Fibroblast of mammary gland (primary cell): ENCODE measurements around the gene RIMS4.

ENCODE experiments used
- DNase-seq: peaks from one replicate; pipeline ENCODE4 v3.0.0-alpha.2; 2010; ENCODE audit warnings: low read depth
- H3K4me3 ChIP-seq: 2 replicates; pipeline ENCODE4 v1.5.1; 2011; ENCODE audit warnings: low read depth, mild to moderate bottlenecking, low read length, moderate library complexity; ENCODE audit not compliant: control insufficient read depth
- TF ChIP-seq, protein P1 (sequence below): conservative IDR thresholded peaks from 2 replicates; pipeline ENCODE4 v1.5.1; 2011; ENCODE audit warnings: low read depth, low read length, inconsistent platforms; ENCODE audit not compliant: control insufficient read depth, insufficient read depth

The RIMS4 gene

DNA sequence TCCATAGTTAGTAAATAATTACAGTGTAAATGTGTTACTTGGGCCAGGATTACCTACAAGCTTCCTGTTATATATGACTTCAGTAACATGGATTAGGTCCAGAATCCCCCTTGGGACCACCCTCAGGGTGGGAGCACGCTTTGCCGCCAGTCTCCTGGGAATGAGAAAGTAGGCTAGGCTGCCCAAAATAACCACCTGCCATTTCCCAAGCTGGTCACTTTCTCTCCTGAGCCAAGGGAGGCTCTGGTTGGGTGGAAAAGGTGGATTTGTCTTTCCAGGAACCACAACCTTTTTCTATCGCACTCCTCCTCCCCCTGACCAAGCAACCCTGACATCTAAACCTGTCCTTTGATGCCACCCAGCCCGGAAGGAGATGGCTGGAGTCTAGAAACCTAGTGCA is 9.6 kb upstream of the RIMS4 start:
- DNase-seq = no peak
- TF ChIP-seq, protein P1, sequence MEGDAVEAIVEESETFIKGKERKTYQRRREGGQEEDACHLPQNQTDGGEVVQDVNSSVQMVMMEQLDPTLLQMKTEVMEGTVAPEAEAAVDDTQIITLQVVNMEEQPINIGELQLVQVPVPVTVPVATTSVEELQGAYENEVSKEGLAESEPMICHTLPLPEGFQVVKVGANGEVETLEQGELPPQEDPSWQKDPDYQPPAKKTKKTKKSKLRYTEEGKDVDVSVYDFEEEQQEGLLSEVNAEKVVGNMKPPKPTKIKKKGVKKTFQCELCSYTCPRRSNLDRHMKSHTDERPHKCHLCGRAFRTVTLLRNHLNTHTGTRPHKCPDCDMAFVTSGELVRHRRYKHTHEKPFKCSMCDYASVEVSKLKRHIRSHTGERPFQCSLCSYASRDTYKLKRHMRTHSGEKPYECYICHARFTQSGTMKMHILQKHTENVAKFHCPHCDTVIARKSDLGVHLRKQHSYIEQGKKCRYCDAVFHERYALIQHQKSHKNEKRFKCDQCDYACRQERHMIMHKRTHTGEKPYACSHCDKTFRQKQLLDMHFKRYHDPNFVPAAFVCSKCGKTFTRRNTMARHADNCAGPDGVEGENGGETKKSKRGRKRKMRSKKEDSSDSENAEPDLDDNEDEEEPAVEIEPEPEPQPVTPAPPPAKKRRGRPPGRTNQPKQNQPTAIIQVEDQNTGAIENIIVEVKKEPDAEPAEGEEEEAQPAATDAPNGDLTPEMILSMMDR = no peak
- no peak overlapping the region for H3K4me3 ChIP-seq

DNA sequence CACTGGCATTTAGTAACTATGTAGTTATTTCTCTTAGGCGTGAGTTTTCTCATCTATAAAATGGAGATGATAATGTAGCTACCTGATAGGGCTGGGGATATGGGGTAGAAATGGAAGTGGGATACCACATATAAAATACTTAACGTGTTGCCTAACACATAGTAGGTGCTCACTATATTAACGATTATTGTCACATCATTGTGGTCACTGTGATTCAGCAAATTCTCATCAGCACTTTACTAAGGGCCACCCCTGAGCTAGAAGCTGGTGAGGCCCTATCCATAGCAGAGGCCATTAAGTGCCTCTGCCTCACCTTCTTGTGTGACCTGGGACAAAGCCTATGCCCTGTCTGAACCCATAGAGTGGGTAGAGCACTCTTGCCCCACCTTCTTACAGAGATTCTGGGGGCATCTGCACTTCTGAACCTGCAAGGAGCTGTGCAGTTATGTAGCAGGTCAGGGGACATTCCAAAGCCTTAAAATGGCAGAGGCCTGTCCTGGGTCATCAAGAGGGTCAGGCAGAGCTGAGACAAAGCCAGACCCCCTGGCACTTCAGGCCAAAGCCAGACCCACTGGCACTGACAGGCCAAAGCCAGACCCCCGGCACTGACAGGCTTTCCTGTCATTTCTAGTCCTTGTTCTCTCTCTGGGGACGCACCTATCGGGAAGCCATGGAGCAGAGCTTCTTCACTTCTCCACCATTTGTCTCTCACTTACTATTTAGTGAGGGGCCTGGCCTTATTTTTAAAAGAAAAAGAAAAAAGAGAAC is 7.0 kb upstream of the RIMS4 start:
- no peak for DNase-seq
- TF ChIP-seq, protein P1 = no peak
- no peak overlapping the region for H3K4me3 ChIP-seq

DNA sequence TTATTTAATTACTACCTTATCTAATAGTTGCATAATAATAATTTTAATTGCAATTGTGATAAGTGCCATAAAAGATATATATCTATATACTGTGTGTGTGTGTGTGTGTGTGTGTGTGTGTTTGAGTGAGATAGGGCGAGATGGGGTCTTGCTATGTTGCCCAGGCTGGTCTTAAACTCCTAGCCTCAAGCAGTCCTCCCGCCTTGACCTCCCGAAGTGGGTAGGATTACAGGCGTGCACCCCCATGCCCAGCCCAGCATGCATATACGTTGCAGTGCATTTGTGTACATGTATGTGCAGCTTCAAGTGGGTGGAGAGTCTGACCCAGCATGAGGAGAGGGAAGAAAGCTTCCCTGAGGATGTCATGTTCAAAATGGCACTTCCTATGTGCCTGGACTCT is 4.6 kb upstream of the RIMS4 start:
- TF ChIP-seq, protein P1 = no peak
- no peak overlapping the region for H3K4me3 ChIP-seq
- DNase-seq = no peak

DNA sequence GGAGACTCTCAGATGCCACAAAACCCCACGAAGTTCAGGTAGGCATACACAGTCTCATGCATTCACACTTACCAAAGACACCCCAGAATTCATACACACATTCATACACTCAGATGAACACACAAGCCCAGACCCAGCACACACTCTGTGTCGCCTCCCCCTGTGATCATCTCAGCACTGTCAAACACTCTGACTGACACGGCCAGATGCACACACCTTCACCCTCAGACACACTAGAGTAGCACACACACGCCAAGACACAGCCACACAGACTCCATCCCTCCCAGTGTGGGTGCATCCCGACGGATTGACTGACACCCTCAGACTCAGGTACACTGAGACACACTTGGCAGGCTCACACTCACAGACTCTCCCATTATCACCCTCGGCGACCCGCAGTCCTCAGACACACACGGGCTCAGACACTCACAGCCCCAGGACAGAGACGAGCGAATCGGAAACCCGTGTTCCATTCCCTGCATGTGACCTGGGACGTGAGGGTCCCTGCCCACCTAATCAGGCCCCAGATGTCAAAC is 872 bp upstream of the RIMS4 start:
- no peak for DNase-seq
- TF ChIP-seq, protein P1 = no peak
- no peak overlapping the region for H3K4me3 ChIP-seq

DNA sequence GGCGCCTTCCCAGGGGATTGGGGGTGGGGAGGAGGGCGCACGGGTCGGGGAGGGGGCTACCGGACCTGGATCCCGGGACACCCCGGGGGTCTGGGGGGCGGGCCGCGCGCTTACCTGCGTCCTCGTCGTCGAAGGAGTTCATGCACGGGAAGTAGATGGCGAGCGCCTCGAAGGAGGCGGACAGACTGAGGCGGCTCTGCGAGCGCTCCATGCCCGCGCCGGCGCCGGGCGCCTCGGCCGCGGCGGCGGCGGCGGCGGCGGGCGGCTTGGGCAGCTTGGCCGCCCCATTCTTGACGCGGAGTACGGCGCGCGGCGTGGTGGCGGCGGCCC is 320 bp downstream of the RIMS4 start:
- no peak overlapping the region for H3K4me3 ChIP-seq
- no peak for DNase-seq
- TF ChIP-seq, protein P1 = no peak

DNA sequence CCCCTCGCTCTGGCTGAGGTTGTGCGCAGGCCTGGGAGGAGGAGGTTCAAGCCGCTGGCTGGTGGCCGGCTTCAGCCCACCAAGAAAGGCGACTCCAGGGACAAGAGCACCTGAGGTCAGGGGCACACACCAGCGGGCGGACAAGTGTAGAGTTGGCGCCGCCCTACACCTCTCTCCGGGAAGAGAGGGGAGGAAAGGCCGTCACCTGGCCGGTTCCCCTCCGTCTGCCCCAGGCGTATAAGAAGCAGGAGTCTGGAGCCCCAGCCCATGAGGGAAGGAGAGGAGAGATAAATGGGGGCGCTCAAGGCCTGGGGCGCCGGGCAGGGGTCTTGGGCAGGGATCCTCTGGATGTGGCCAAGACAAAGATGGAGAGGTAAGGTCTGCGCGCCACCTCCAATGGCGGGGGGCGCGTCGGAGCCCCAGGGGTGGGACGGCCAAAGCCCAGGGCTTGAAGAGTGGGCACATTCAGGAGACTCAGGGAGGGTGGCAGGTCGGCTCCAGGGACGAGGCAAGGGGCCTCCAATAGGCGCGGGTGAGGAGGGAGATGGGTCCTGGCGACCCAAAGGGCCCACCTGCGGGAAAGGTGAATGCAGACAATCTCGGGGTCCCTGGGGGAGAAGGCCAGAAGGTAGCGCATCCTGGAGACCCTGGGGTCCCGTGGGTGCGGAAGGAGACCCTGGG is 826 bp downstream of the RIMS4 start:
- TF ChIP-seq, protein P1 = no peak
- DNase-seq = no peak

DNA sequence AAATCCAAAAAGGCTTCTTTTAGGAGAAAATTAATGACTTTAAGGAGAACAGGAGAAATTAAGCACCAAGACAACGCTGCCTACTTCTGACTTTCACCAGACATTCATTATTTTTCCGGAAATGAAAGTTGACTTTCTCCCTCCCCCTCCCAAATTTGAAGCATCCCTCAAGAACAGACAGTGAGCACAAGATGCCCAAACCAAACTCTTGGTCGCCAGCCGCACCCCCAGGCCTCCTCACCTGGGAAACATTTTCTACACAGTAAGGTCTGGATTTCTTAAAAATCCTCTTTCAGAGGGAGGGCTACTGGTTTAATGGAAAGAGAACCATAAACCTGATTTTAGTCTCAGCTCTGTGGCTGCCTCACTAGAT is 2.7 kb downstream of the RIMS4 start:
- no peak for DNase-seq
- TF ChIP-seq, protein P1 = no peak
- no peak overlapping the region for H3K4me3 ChIP-seq

More for the DNA sequence above, 826 bp downstream of the RIMS4 start:
- no peak overlapping the region for H3K4me3 ChIP-seq
